ENCODE results near the gene SLC17A2.

The SLC17A2 gene

DNA sequence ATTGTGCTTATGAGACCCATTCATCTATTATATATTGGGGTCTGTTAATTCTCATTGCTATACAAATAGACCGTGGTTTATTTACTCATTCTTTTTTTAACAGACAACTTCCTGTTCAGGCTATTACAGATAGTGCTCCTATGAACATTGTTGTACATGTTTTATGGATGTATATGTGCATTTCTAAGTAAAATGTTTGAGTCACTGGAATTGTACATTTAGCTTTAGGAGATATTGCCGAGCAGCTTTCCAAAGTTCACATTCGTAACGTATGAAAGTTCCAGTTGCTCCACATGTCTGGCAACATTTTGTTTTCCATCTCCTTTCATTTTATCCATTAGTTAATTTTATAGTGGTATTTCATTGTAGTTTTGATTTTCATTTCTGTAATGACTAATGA is 19.1 kb downstream of the SLC17A2 start:
- Histone ChIP-seq H2AFZ (ENCODE audit: low read length) (no peak overlapping the region), H3K79me2 (ENCODE audit: low read length) (no peaks in the 10 kb centered on the region), H3K4me3 (ENCODE audit: low read length) (no peak overlapping the region), H3K9me3 (replicated peaks; ENCODE audit: insufficient read depth, low read length) (no peaks in the 10 kb centered on the region), H3K4me1 (ENCODE audit: low read length) (no peaks in the 10 kb centered on the region), H3K27me3 (replicated peaks; ENCODE audit: insufficient read depth, low read length) (no peaks in the 10 kb centered on the region), H3K9ac (ENCODE audit: low read length) (no peak overlapping the region), H3K9me2 (replicated peaks; ENCODE audit: insufficient read depth, low read length) (no peaks in the 10 kb centered on the region), H3F3A (ENCODE audit: insufficient read depth, low read length) (no peaks in the 10 kb centered on the region), H4K20me1 (ENCODE audit: insufficient read depth, low read length) (no peaks in the 10 kb centered on the region), H3K4me2 (ENCODE audit: low read depth, low read length) (no peak overlapping the region), H3K27ac (ENCODE audit: low read length) (no peak overlapping the region), H3K36me3 (replicated peaks; ENCODE audit: insufficient read depth, low read length) (no peaks in the 10 kb centered on the region)
- TF ChIP-seq EZH2 (optimal IDR thresholded peaks at IDR 0.05; ENCODE audit: low read depth, low read length) (no peak), EZH2phosphoT487 (IDR thresholded peaks at IDR 0.05; ENCODE audit: low read length) (no peak)
- TF ChIP-seq, protein P1, sequence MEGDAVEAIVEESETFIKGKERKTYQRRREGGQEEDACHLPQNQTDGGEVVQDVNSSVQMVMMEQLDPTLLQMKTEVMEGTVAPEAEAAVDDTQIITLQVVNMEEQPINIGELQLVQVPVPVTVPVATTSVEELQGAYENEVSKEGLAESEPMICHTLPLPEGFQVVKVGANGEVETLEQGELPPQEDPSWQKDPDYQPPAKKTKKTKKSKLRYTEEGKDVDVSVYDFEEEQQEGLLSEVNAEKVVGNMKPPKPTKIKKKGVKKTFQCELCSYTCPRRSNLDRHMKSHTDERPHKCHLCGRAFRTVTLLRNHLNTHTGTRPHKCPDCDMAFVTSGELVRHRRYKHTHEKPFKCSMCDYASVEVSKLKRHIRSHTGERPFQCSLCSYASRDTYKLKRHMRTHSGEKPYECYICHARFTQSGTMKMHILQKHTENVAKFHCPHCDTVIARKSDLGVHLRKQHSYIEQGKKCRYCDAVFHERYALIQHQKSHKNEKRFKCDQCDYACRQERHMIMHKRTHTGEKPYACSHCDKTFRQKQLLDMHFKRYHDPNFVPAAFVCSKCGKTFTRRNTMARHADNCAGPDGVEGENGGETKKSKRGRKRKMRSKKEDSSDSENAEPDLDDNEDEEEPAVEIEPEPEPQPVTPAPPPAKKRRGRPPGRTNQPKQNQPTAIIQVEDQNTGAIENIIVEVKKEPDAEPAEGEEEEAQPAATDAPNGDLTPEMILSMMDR (IDR thresholded peaks at IDR 0.05; ENCODE audit: low read length): no peak
- no peak for DNase-seq

DNA sequence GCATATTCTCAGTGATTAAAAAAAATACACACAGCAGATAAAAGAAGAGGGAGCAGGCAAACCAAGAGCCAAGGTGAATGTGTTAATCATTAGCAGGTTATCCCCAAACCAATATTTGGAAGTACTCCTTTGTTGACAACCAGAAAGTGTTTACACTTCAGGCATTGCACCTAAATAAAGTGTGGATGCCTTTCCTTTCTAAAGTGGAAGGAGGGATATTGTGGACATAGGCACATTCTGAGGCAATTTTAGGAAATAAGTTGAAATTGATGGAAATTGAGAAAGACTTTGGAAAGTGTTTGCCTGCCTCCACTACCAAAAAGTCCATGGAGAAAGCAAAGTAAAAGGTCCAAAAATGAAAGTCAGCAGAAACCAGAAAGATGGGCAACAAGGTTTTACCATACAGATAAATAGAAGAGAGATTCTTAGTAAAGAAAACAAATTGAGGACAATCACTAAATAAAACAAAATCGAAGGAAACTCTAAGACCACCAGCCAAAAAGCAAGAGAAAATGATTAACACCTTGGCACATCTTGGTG is 22.9 kb downstream of the SLC17A2 start:
- Histone ChIP-seq H4K20me1 (ENCODE audit: insufficient read depth, low read length) (no peaks in the 10 kb centered on the region), H3K79me2 (ENCODE audit: low read length) (no peaks in the 10 kb centered on the region), H3K36me3 (replicated peaks; ENCODE audit: insufficient read depth, low read length) (no peaks in the 10 kb centered on the region), H3K27me3 (replicated peaks; ENCODE audit: insufficient read depth, low read length) (no peaks in the 10 kb centered on the region), H3K4me2 (ENCODE audit: low read depth, low read length) (no peak overlapping the region), H3F3A (ENCODE audit: insufficient read depth, low read length) (no peaks in the 10 kb centered on the region), H3K4me1 (ENCODE audit: low read length) (no peaks in the 10 kb centered on the region), H2AFZ (ENCODE audit: low read length) (no peak overlapping the region), H3K9me3 (replicated peaks; ENCODE audit: insufficient read depth, low read length) (no peaks in the 10 kb centered on the region), H3K9me2 (replicated peaks; ENCODE audit: insufficient read depth, low read length) (no peaks in the 10 kb centered on the region), H3K27ac (ENCODE audit: low read length) (no peak overlapping the region), H3K4me3 (ENCODE audit: low read length) (no peak overlapping the region), H3K9ac (ENCODE audit: low read length) (no peak overlapping the region)
- TF ChIP-seq EZH2phosphoT487 (IDR thresholded peaks at IDR 0.05; ENCODE audit: low read length): no peak
- TF ChIP-seq, protein P1 (IDR thresholded peaks at IDR 0.05; ENCODE audit: low read length): no peak
- TF ChIP-seq EZH2 (optimal IDR thresholded peaks at IDR 0.05; ENCODE audit: low read depth, low read length): no peak
- no peak for DNase-seq

DNA sequence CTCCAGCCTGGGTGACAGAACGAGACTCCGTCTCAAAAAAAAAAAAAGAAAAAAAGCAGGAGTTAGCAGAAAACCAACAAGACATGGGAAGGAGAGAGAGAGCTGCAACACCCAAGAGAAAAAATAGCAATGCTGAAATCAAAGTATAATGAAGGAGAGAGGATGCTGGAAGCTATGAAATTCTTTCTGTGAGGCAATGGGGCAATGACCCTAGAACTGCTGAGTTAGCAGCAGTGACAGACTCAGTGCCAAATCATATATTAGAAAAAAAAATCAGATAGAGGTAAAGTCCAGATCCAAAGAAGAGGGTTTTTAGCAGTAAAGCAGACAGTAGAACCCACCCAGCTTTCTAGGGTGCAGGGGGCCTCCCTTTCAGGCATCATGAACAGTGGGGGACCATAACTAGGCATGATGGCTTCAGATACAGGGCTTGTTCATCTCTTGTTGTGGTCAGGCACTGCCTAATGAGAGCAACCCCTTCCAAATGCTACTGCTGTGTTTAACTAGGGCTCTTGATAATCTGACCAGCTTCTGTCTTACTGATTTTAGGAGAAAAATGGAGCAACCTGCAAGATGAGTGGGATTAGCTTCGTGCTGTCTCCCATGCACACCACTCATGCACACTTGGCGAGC is 26.9 kb downstream of the SLC17A2 start:
- Histone ChIP-seq H4K20me1 (ENCODE audit: insufficient read depth, low read length) (no peaks in the 10 kb centered on the region), H3K27ac (ENCODE audit: low read length) (no peak overlapping the region), H3F3A (ENCODE audit: insufficient read depth, low read length) (no peaks in the 10 kb centered on the region), H3K9me2 (replicated peaks; ENCODE audit: insufficient read depth, low read length) (no peaks in the 10 kb centered on the region), H3K79me2 (ENCODE audit: low read length) (no peaks in the 10 kb centered on the region), H3K4me2 (ENCODE audit: low read depth, low read length) (no peak overlapping the region), H3K27me3 (replicated peaks; ENCODE audit: insufficient read depth, low read length) (no peaks in the 10 kb centered on the region), H3K9me3 (replicated peaks; ENCODE audit: insufficient read depth, low read length) (no peaks in the 10 kb centered on the region), H3K9ac (ENCODE audit: low read length) (no peak overlapping the region), H3K4me3 (ENCODE audit: low read length) (no peak overlapping the region), H2AFZ (ENCODE audit: low read length) (no peak overlapping the region), H3K36me3 (replicated peaks; ENCODE audit: insufficient read depth, low read length) (no peaks in the 10 kb centered on the region), H3K4me1 (ENCODE audit: low read length) (no peaks in the 10 kb centered on the region)
- DNase-seq: no peak
- TF ChIP-seq, protein P1 (IDR thresholded peaks at IDR 0.05; ENCODE audit: low read length): no peak
- TF ChIP-seq EZH2phosphoT487 (IDR thresholded peaks at IDR 0.05; ENCODE audit: low read length) (no peak), EZH2 (optimal IDR thresholded peaks at IDR 0.05; ENCODE audit: low read depth, low read length) (no peak)
